Middle frontal gyrus (tissue), 1 donor: ENCODE data around the gene KBTBD4.
"Not testable (repeated sequence)": the region's sequence is repeated elsewhere in the genome, so short reads cannot be mapped to it uniquely, and the experiment has no call there.

Experiments used
- DNase-seq: peaks from one replicate; pipeline ENCODE4 v3.0.0-alpha.2; 2015; ENCODE audit warnings: low spot score; ENCODE audit errors: extremely low spot score

The KBTBD4 gene

GRCh38 chr11:47560426-47560825 is 18.3 kb downstream of the KBTBD4 start:
- no peak for DNase-seq

- DNase-seq = no peak
Observed at GRCh38 chr11:47558695-47559094, 20.1 kb downstream of the KBTBD4 start.

GRCh38 chr11:47557004-47557403 is 21.8 kb downstream of the KBTBD4 start:
- not testable (repeated sequence) for DNase-seq

- DNase-seq = no peak
Observed at GRCh38 chr11:47553406-47553743, 25.4 kb downstream of the KBTBD4 start.

- DNase-seq = peak; percentile 85
Observed at GRCh38 chr11:47552566-47553405, 26.0 kb downstream of the KBTBD4 start, which contains the start of gene CELF1. Gene CELF1, minus strand, starts transcription at chr11:47553132. Its CDS starts 53,609 bp downstream, at chr11:47499523.

- no peak for DNase-seq
Observed at GRCh38 chr11:47552056-47552565, 26.7 kb downstream of the KBTBD4 start.

GRCh38 chr11:47551086-47551485 is 27.7 kb downstream of the KBTBD4 start:
- no peak for DNase-seq

GRCh38 chr11:47550288-47551047 is 28.3 kb downstream of the KBTBD4 start:
- no peak for DNase-seq

GRCh38 chr11:47546274-47546673 is 32.5 kb downstream of the KBTBD4 start:
- not testable (repeated sequence) for DNase-seq

- DNase-seq = no peak
Observed at GRCh38 chr11:47545298-47545697, 33.5 kb downstream of the KBTBD4 start.

- DNase-seq = no peak
Observed at GRCh38 chr11:47541070-47541469, 37.7 kb downstream of the KBTBD4 start.

GRCh38 chr11:47539681-47540039 is 39.1 kb downstream of the KBTBD4 start:
- no peak for DNase-seq

GRCh38 chr11:47538741-47539565 is 39.8 kb downstream of the KBTBD4 start:
- DNase-seq = no peak

- DNase-seq = no peak
Observed at GRCh38 chr11:47536915-47537314, 41.9 kb downstream of the KBTBD4 start.

GRCh38 chr11:47534704-47535251 is 44.0 kb downstream of the KBTBD4 start:
- no peak for DNase-seq

GRCh38 chr11:47533690-47534151 is 45.0 kb downstream of the KBTBD4 start:
- no peak for DNase-seq

- DNase-seq = no peak
Observed at GRCh38 chr11:47532597-47533213, 46.1 kb downstream of the KBTBD4 start.

- no peak for DNase-seq
Observed at GRCh38 chr11:47531666-47532065, 47.1 kb downstream of the KBTBD4 start.

GRCh38 chr11:47530721-47531120 is 48.0 kb downstream of the KBTBD4 start:
- not testable (repeated sequence) for DNase-seq

GRCh38 chr11:47529951-47530350 is 48.8 kb downstream of the KBTBD4 start:
- no peak for DNase-seq

GRCh38 chr11:47527186-47527585 is 51.6 kb downstream of the KBTBD4 start:
- no peak for DNase-seq
